Measurements from ENCODE around the gene PICALM. TPM values are rescaled to one million over a fixed set of nuclear protein-coding genes. Genes with fewer than 3 reads are reported as not detected.

PICALM gene
- total and polyA plus RNA-seq, 2 of the 13 experiments (the other 11 are each of a cell fraction or from before 2014, with no cell fraction given) = 97.6 to 154 TPM

DNA sequence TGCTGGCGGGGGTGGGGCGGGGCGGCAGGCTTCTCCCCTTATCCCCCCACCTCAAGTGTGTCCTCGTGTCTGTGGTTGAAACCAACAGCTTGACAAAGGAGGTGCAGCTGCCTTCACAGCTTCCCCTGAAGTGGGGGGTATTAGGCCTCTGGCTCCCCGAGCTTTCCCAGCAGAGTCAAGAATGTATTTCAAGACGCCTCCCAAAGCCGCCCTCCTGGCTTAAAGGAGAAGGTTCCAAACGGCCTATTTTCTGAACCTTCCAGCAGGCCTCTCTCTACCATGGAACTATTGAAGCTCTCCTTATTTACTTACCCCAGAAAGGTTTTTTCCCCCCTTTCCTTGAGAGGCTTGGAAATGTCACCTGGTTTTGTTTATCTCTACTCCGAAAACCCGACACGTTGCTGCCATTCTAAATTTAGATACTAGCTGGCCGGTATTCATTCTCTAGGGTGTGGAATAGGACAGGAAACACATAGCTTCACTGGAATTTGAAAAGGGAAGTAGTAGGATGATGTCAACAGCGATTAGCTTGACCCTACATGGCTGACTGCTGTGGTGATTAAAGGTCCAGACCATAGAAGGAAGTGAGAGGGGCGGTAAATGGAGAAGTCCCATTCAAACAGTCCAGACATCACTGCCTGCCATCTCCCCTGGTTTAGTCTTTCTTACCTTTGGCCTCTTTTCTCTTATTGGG lies 671 bp upstream of the PICALM start (continued):
- no peak for TF ChIP-seq ETV5 (CRISPR knock-in tag; IDR thresholded peaks at IDR 0.05; ENCODE audit: borderline replicate concordance)
- no peak for TF ChIP-seq ZNF749 (CRISPR knock-in tag; IDR thresholded peaks at IDR 0.05; ENCODE audit: borderline replicate concordance)
- TF ChIP-seq TBP (CRISPR knock-in tag; IDR thresholded peaks at IDR 0.05) = no peak
- TF ChIP-seq HOXA3 (CRISPR knock-in tag; IDR thresholded peaks at IDR 0.05) = peak; percentile 70
- no peak; the same call in 1 of the 2 replicates for TF ChIP-seq ZFP41 (CRISPR knock-in tag; IDR thresholded peaks at IDR 0.05; ENCODE audit: borderline replicate concordance)
- no peak for TF ChIP-seq CAMTA2 (CRISPR knock-in tag; IDR thresholded peaks at IDR 0.05; ENCODE audit: borderline replicate concordance)
- TF ChIP-seq ZNF451 (CRISPR knock-in tag; IDR thresholded peaks at IDR 0.05) = no peak
- TF ChIP-seq ZFP36L2 (CRISPR knock-in tag; IDR thresholded peaks at IDR 0.05) = no peak; the same call in 1 of the 2 replicates
- TF ChIP-seq MED13 (CRISPR knock-in tag; IDR thresholded peaks at IDR 0.05) = no peak
- TF ChIP-seq PPARG (CRISPR knock-in tag; conservative IDR thresholded peaks at IDR 0.05) = peak; percentile 44; the same call in 1 of the 2 replicates
- TF ChIP-seq, protein P1, sequence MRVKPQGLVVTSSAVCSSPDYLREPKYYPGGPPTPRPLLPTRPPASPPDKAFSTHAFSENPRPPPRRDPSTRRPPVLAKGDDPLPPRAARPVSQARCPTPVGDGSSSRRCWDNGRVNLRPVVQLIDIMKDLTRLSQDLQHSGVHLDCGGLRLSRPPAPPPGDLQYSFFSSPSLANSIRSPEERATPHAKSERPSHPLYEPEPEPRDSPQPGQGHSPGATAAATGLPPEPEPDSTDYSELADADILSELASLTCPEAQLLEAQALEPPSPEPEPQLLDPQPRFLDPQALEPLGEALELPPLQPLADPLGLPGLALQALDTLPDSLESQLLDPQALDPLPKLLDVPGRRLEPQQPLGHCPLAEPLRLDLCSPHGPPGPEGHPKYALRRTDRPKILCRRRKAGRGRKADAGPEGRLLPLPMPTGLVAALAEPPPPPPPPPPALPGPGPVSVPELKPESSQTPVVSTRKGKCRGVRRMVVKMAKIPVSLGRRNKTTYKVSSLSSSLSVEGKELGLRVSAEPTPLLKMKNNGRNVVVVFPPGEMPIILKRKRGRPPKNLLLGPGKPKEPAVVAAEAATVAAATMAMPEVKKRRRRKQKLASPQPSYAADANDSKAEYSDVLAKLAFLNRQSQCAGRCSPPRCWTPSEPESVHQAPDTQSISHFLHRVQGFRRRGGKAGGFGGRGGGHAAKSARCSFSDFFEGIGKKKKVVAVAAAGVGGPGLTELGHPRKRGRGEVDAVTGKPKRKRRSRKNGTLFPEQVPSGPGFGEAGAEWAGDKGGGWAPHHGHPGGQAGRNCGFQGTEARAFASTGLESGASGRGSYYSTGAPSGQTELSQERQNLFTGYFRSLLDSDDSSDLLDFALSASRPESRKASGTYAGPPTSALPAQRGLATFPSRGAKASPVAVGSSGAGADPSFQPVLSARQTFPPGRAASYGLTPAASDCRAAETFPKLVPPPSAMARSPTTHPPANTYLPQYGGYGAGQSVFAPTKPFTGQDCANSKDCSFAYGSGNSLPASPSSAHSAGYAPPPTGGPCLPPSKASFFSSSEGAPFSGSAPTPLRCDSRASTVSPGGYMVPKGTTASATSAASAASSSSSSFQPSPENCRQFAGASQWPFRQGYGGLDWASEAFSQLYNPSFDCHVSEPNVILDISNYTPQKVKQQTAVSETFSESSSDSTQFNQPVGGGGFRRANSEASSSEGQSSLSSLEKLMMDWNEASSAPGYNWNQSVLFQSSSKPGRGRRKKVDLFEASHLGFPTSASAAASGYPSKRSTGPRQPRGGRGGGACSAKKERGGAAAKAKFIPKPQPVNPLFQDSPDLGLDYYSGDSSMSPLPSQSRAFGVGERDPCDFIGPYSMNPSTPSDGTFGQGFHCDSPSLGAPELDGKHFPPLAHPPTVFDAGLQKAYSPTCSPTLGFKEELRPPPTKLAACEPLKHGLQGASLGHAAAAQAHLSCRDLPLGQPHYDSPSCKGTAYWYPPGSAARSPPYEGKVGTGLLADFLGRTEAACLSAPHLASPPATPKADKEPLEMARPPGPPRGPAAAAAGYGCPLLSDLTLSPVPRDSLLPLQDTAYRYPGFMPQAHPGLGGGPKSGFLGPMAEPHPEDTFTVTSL (CRISPR knock-in tag; IDR thresholded peaks at IDR 0.05; ENCODE audit: borderline replicate concordance) = no peak
- no peak for TF ChIP-seq ASH2L (IDR thresholded peaks at IDR 0.05; ENCODE audit: insufficient read length, low read depth, low read length)
- 0 out of 2 replicates have a peak, but pooled peaks have one; percentile 37 for TF ChIP-seq XBP1 (CRISPR knock-in tag; IDR thresholded peaks at IDR 0.05)
- no peak for TF ChIP-seq NKX3-1 (CRISPR knock-in tag; IDR thresholded peaks at IDR 0.05)
- TF ChIP-seq XRCC5 (optimal IDR thresholded peaks at IDR 0.05; ENCODE audit: low read length) = no peak
- TF ChIP-seq RAD21 (CRISPR knock-in tag; IDR thresholded peaks at IDR 0.05) = no peak
- no peak for TF ChIP-seq ZKSCAN5 (CRISPR knock-in tag; IDR thresholded peaks at IDR 0.05)
- no peak for TF ChIP-seq HNRNPUL1 (IDR thresholded peaks at IDR 0.05; ENCODE audit: low read depth, low read length)
- TF ChIP-seq MEF2D (CRISPR knock-in tag; IDR thresholded peaks at IDR 0.05) = no peak; the same call in 1 of the 2 replicates
- 0 out of 2 replicates have a peak, but pooled peaks have one; percentile 32 for TF ChIP-seq HOXA5 (CRISPR knock-in tag; IDR thresholded peaks at IDR 0.05)
- TF ChIP-seq, protein P2, sequence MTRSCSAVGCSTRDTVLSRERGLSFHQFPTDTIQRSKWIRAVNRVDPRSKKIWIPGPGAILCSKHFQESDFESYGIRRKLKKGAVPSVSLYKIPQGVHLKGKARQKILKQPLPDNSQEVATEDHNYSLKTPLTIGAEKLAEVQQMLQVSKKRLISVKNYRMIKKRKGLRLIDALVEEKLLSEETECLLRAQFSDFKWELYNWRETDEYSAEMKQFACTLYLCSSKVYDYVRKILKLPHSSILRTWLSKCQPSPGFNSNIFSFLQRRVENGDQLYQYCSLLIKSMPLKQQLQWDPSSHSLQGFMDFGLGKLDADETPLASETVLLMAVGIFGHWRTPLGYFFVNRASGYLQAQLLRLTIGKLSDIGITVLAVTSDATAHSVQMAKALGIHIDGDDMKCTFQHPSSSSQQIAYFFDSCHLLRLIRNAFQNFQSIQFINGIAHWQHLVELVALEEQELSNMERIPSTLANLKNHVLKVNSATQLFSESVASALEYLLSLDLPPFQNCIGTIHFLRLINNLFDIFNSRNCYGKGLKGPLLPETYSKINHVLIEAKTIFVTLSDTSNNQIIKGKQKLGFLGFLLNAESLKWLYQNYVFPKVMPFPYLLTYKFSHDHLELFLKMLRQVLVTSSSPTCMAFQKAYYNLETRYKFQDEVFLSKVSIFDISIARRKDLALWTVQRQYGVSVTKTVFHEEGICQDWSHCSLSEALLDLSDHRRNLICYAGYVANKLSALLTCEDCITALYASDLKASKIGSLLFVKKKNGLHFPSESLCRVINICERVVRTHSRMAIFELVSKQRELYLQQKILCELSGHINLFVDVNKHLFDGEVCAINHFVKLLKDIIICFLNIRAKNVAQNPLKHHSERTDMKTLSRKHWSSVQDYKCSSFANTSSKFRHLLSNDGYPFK (CRISPR knock-in tag; IDR thresholded peaks at IDR 0.05; ENCODE audit: borderline replicate concordance) = no peak
- TF ChIP-seq MIER2 (CRISPR knock-in tag; IDR thresholded peaks at IDR 0.05) = no peak
- no peak; the same call in 1 of the 2 replicates for TF ChIP-seq ZNF431 (CRISPR knock-in tag; IDR thresholded peaks at IDR 0.05; ENCODE audit: borderline replicate concordance, low read depth)
